ENCODE measurements around the gene PVALEF.

The PVALEF gene

GRCh38 chr17:81167638-81168037, 2.3 kb downstream of the PVALEF start:
- Histone ChIP-seq H2AFZ (ENCODE audit: low read depth, low read length) (no peak overlapping the region), H3K27ac (ENCODE audit: low read length, poor library complexity, severe bottlenecking) (no peak overlapping the region), H2AK5ac (ENCODE audit: low read length, severe bottlenecking) (no peak overlapping the region), H4K8ac (ENCODE audit: low read length) (no peak overlapping the region), H3K27me3 (ENCODE audit: control insufficient read depth in 1 of 2, insufficient read depth in 1 of 2, low read length in 2 of 2) (peaks cover 50 to 70% of the 10 kb centered on the region in 2 experiments), H2BK120ac (ENCODE audit: low read depth, low read length) (no peak overlapping the region), H3K18ac (ENCODE audit: low read depth in 1 of 2, low read length in 2 of 2) (no peak overlapping the region), H3K9ac (ENCODE audit: low read length) (no peak overlapping the region), H4K91ac (ENCODE audit: low read length) (no peak overlapping the region), H3K36me3 (ENCODE audit: control insufficient read depth in 1 of 2, insufficient read depth in 2 of 2, low read depth in 1 of 2, low read length in 2 of 2) (no peaks in the 10 kb centered on the region), H2BK5ac (ENCODE audit: low read depth, low read length, poor library complexity, severe bottlenecking) (no peak overlapping the region), H3K4me3 (ENCODE audit: insufficient read depth in 1 of 2, low read depth in 1 of 2, low read length in 2 of 2) (no peak overlapping the region), H2BK15ac (ENCODE audit: low read depth, poor library complexity, severe bottlenecking) (no peak overlapping the region), H2BK12ac (ENCODE audit: low read length in 2 of 2) (no peak overlapping the region), H3K4me1 (ENCODE audit: control insufficient read depth, insufficient read depth, low read depth, low read length) (peaks cover 8% of the 10 kb centered on the region), H3K23ac (ENCODE audit: low read length in 2 of 2) (no peak overlapping the region), H3K14ac (ENCODE audit: low read length in 2 of 2) (no peak overlapping the region), H3K4ac (ENCODE audit: low read depth in 1 of 2, low read length in 2 of 2) (no peak overlapping the region), H3K79me1 (replicated peaks; ENCODE audit: low read length, poor library complexity, severe bottlenecking) (no peaks in the 10 kb centered on the region), H3K4me2 (ENCODE audit: low read length, poor library complexity, severe bottlenecking) (no peak overlapping the region), H3K9me3 (ENCODE audit: control insufficient read depth, low read length) (no peaks in the 10 kb centered on the region)
- 96% methylated on average over 7 of the region's 7 CpGs for WGBS
- no peak for DNase-seq

GRCh38 chr17:81169870-81170309, 4.6 kb downstream of the PVALEF start:
- H3K18ac ChIP-seq (ENCODE audit: low read depth in 1 of 2, low read length in 2 of 2), result no peak overlapping the region
- H2BK12ac ChIP-seq (ENCODE audit: low read length in 2 of 2), result no peak overlapping the region
- peaks cover 35 to 48% of the 10 kb centered on the region in 2 experiments for H3K27me3 ChIP-seq (ENCODE audit: control insufficient read depth in 1 of 2, insufficient read depth in 1 of 2, low read length in 2 of 2)
- no peak overlapping the region for H3K4me2 ChIP-seq (ENCODE audit: low read length, poor library complexity, severe bottlenecking)
- no peaks in the 10 kb centered on the region for H3K79me1 ChIP-seq (replicated peaks; ENCODE audit: low read length, poor library complexity, severe bottlenecking)
- H2BK15ac ChIP-seq (ENCODE audit: low read depth, poor library complexity, severe bottlenecking), result no peak overlapping the region
- no peak overlapping the region for H2AFZ ChIP-seq (ENCODE audit: low read depth, low read length)
- H3K4ac ChIP-seq (ENCODE audit: low read depth in 1 of 2, low read length in 2 of 2), result no peak overlapping the region
- H3K4me1 ChIP-seq (ENCODE audit: control insufficient read depth, insufficient read depth, low read depth, low read length), result peaks cover 8% of the 10 kb centered on the region
- no peak overlapping the region for H3K23ac ChIP-seq (ENCODE audit: low read length in 2 of 2)
- no peak overlapping the region for H3K27ac ChIP-seq (ENCODE audit: low read length, poor library complexity, severe bottlenecking)
- WGBS, result 76% methylated on average over 3 of the region's 3 CpGs
- H3K9me3 ChIP-seq (ENCODE audit: control insufficient read depth, low read length), result no peaks in the 10 kb centered on the region
- H4K91ac ChIP-seq (ENCODE audit: low read length), result peak overlapping the region; percentile 21
- peak overlapping the region; percentile 0 for H4K8ac ChIP-seq (ENCODE audit: low read length)
- H3K36me3 ChIP-seq (ENCODE audit: control insufficient read depth in 1 of 2, insufficient read depth in 2 of 2, low read depth in 1 of 2, low read length in 2 of 2), result no peaks in the 10 kb centered on the region
- H3K4me3 ChIP-seq (ENCODE audit: insufficient read depth in 1 of 2, low read depth in 1 of 2, low read length in 2 of 2), result no peak overlapping the region
- no peak overlapping the region for H2AK5ac ChIP-seq (ENCODE audit: low read length, severe bottlenecking)
- no peak for DNase-seq
- peak overlapping the region in 1 of 2 experiments; percentile 21 for H3K14ac ChIP-seq (ENCODE audit: low read length in 2 of 2)
- no peak overlapping the region for H2BK120ac ChIP-seq (ENCODE audit: low read depth, low read length)
- no peak overlapping the region for H2BK5ac ChIP-seq (ENCODE audit: low read depth, low read length, poor library complexity, severe bottlenecking)
- no peak overlapping the region for H3K9ac ChIP-seq (ENCODE audit: low read length)

GRCh38 chr17:81170727-81171494, 5.6 kb downstream of the PVALEF start:
- Histone ChIP-seq H3K27me3 (ENCODE audit: control insufficient read depth in 1 of 2, insufficient read depth in 1 of 2, low read length in 2 of 2) (peaks cover 27 to 39% of the 10 kb centered on the region in 2 experiments), H3K4ac (ENCODE audit: low read depth in 1 of 2, low read length in 2 of 2) (no peak overlapping the region), H3K14ac (ENCODE audit: low read length in 2 of 2) (no peak overlapping the region), H2AK5ac (ENCODE audit: low read length, severe bottlenecking) (no peak overlapping the region), H3K9me3 (ENCODE audit: control insufficient read depth, low read length) (peaks cover 6% of the 10 kb centered on the region), H2BK120ac (ENCODE audit: low read depth, low read length) (no peak overlapping the region), H3K9ac (ENCODE audit: low read length) (no peak overlapping the region), H3K23ac (ENCODE audit: low read length in 2 of 2) (no peak overlapping the region), H3K4me2 (ENCODE audit: low read length, poor library complexity, severe bottlenecking) (no peak overlapping the region), H2BK5ac (ENCODE audit: low read depth, low read length, poor library complexity, severe bottlenecking) (no peak overlapping the region), H2BK15ac (ENCODE audit: low read depth, poor library complexity, severe bottlenecking) (peak overlapping the region; percentile 62), H2AFZ (ENCODE audit: low read depth, low read length) (no peak overlapping the region), H3K18ac (ENCODE audit: low read depth in 1 of 2, low read length in 2 of 2) (no peak overlapping the region), H3K79me1 (replicated peaks; ENCODE audit: low read length, poor library complexity, severe bottlenecking) (no peaks in the 10 kb centered on the region), H4K91ac (ENCODE audit: low read length) (peak overlapping the region; percentile 28), H3K27ac (ENCODE audit: low read length, poor library complexity, severe bottlenecking) (no peak overlapping the region), H3K36me3 (ENCODE audit: control insufficient read depth in 1 of 2, insufficient read depth in 2 of 2, low read depth in 1 of 2, low read length in 2 of 2) (no peaks in the 10 kb centered on the region), H3K4me3 (ENCODE audit: insufficient read depth in 1 of 2, low read depth in 1 of 2, low read length in 2 of 2) (no peak overlapping the region), H2BK12ac (ENCODE audit: low read length in 2 of 2) (no peak overlapping the region), H4K8ac (ENCODE audit: low read length) (no peak overlapping the region), H3K4me1 (ENCODE audit: control insufficient read depth, insufficient read depth, low read depth, low read length) (peaks cover 3% of the 10 kb centered on the region)
- DNase-seq, result no peak
- WGBS, result 92% methylated on average over 15 of the region's 15 CpGs

- no peak overlapping the region for H2BK12ac ChIP-seq (ENCODE audit: low read length in 2 of 2)
- H4K91ac ChIP-seq (ENCODE audit: low read length), result no peak overlapping the region
- H4K8ac ChIP-seq (ENCODE audit: low read length), result no peak overlapping the region
- no peak overlapping the region for H2AK5ac ChIP-seq (ENCODE audit: low read length, severe bottlenecking)
- no peak overlapping the region for H3K4me3 ChIP-seq (ENCODE audit: insufficient read depth in 1 of 2, low read depth in 1 of 2, low read length in 2 of 2)
- H3K27ac ChIP-seq (ENCODE audit: low read length, poor library complexity, severe bottlenecking), result no peak overlapping the region
- H2AFZ ChIP-seq (ENCODE audit: low read depth, low read length), result no peak overlapping the region
- H3K18ac ChIP-seq (ENCODE audit: low read depth in 1 of 2, low read length in 2 of 2), result no peak overlapping the region
- no peaks in the 10 kb centered on the region for H3K79me1 ChIP-seq (replicated peaks; ENCODE audit: low read length, poor library complexity, severe bottlenecking)
- no peak overlapping the region for H3K23ac ChIP-seq (ENCODE audit: low read length in 2 of 2)
- no peak overlapping the region for H2BK5ac ChIP-seq (ENCODE audit: low read depth, low read length, poor library complexity, severe bottlenecking)
- no peak for DNase-seq
- H3K36me3 ChIP-seq (ENCODE audit: control insufficient read depth in 1 of 2, insufficient read depth in 2 of 2, low read depth in 1 of 2, low read length in 2 of 2), result no peaks in the 10 kb centered on the region
- H3K4me1 ChIP-seq (ENCODE audit: control insufficient read depth, insufficient read depth, low read depth, low read length), result peaks cover 2% of the 10 kb centered on the region
- no peak overlapping the region for H3K4ac ChIP-seq (ENCODE audit: low read depth in 1 of 2, low read length in 2 of 2)
- no peak overlapping the region for H3K9ac ChIP-seq (ENCODE audit: low read length)
- H2BK15ac ChIP-seq (ENCODE audit: low read depth, poor library complexity, severe bottlenecking), result no peak overlapping the region
- peaks cover 6% of the 10 kb centered on the region for H3K9me3 ChIP-seq (ENCODE audit: control insufficient read depth, low read length)
- H3K14ac ChIP-seq (ENCODE audit: low read length in 2 of 2), result no peak overlapping the region
- H3K27me3 ChIP-seq (ENCODE audit: control insufficient read depth in 1 of 2, insufficient read depth in 1 of 2, low read length in 2 of 2), result peaks cover 21 to 34% of the 10 kb centered on the region in 2 experiments
- H2BK120ac ChIP-seq (ENCODE audit: low read depth, low read length), result no peak overlapping the region
- WGBS, result 83% methylated on average over 8 of the region's 8 CpGs
- H3K4me2 ChIP-seq (ENCODE audit: low read length, poor library complexity, severe bottlenecking), result no peak overlapping the region
Observed at GRCh38 chr17:81171941-81172340, 6.6 kb downstream of the PVALEF start.

Data from mesenchymal stem cell (in vitro differentiated cells and primary cell).